ENCODE data around the gene REXO4.

- TF ChIP-seq SMC3 (IDR thresholded peaks at IDR 0.05; ENCODE audit: borderline replicate concordance, low read length), result no peak
- no peak for TF ChIP-seq SIN3A (IDR thresholded peaks at IDR 0.05; ENCODE audit: low read depth, low read length)
- TF ChIP-seq, protein P1, sequence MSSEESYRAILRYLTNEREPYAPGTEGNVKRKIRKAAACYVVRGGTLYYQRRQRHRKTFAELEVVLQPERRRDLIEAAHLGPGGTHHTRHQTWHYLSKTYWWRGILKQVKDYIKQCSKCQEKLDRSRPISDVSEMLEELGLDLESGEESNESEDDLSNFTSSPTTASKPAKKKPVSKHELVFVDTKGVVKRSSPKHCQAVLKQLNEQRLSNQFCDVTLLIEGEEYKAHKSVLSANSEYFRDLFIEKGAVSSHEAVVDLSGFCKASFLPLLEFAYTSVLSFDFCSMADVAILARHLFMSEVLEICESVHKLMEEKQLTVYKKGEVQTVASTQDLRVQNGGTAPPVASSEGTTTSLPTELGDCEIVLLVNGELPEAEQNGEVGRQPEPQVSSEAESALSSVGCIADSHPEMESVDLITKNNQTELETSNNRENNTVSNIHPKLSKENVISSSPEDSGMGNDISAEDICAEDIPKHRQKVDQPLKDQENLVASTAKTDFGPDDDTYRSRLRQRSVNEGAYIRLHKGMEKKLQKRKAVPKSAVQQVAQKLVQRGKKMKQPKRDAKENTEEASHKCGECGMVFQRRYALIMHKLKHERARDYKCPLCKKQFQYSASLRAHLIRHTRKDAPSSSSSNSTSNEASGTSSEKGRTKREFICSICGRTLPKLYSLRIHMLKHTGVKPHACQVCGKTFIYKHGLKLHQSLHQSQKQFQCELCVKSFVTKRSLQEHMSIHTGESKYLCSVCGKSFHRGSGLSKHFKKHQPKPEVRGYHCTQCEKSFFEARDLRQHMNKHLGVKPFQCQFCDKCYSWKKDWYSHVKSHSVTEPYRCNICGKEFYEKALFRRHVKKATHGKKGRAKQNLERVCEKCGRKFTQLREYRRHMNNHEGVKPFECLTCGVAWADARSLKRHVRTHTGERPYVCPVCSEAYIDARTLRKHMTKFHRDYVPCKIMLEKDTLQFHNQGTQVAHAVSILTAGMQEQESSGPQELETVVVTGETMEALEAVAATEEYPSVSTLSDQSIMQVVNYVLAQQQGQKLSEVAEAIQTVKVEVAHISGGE (CRISPR knock-in tag; IDR thresholded peaks at IDR 0.05), result no peak
Observed at GRCh38 chr9:133375116-133375723, 42.6 kb downstream of the REXO4 start.

Data from GM12878 (cell line).